H9 (cell line): ENCODE measurements around the gene VEGFA. TPM values are rescaled to one million over a fixed set of nuclear protein-coding genes. Genes with fewer than 3 reads are reported as not detected.
A peak's percentile ranks its signal among the peaks of the same experiment; 100 is the strongest.

Experiments used
- DNase-seq: peaks from one replicate; pipeline ENCODE4 v3.0.0-alpha.2; 2017
- H2AFZ ChIP-seq: one replicate; pipeline ENCODE4 v1.6.1; 2013; ENCODE audit warnings: mild to moderate bottlenecking, low read length, control low read depth, moderate library complexity
- H2AK5ac ChIP-seq: 2 replicates; pipeline ENCODE4 v1.6.1; 2013; ENCODE audit warnings: low read length, control low read depth, mixed read lengths; ENCODE audit not compliant: insufficient read length
- H2BK120ac ChIP-seq: one replicate; pipeline ENCODE4 v1.6.1; 2013; ENCODE audit warnings: low read depth, mild to moderate bottlenecking, low read length, control low read depth, inconsistent platforms; ENCODE audit not compliant: poor library complexity, severe bottlenecking
- H2BK12ac ChIP-seq: 2 replicates; pipeline ENCODE4 v1.6.1; 2013; ENCODE audit warnings: low read length, control low read depth, mixed read lengths, low read depth; ENCODE audit not compliant: insufficient read length
- H2BK15ac ChIP-seq: 2 replicates; pipeline ENCODE4 v1.6.1; 2013; ENCODE audit warnings: low read depth, low read length, control low read depth
- H2BK20ac ChIP-seq: one replicate; pipeline ENCODE4 v1.6.1; 2013; ENCODE audit warnings: low read depth, mild to moderate bottlenecking, low read length, control low read depth, inconsistent platforms; ENCODE audit not compliant: poor library complexity, severe bottlenecking
- H2BK5ac ChIP-seq: 2 replicates; pipeline ENCODE4 v1.6.1; 2013; ENCODE audit warnings: low read length, control low read depth, mixed read lengths; ENCODE audit not compliant: insufficient read length
- H3K14ac ChIP-seq: 2 replicates; pipeline ENCODE4 v1.6.1; 2013; ENCODE audit warnings: low read length, control low read depth; ENCODE audit not compliant: insufficient read depth
- H3K18ac ChIP-seq: 2 replicates; pipeline ENCODE4 v1.6.1; 2013; ENCODE audit warnings: low read depth, mild to moderate bottlenecking, mixed read lengths, low read length, control low read depth; ENCODE audit not compliant: insufficient read length
- H3K23ac ChIP-seq: 2 replicates; pipeline ENCODE4 v1.6.1; 2013; ENCODE audit warnings: low read length, control low read depth, mixed read lengths, low read depth; ENCODE audit not compliant: insufficient read length
- H3K23me2 ChIP-seq: 2 replicates; pipeline ENCODE4 v1.6.1; 2013; ENCODE audit warnings: low read depth, mild to moderate bottlenecking, mixed read lengths, low read length, control low read depth; ENCODE audit not compliant: insufficient read length, poor library complexity, severe bottlenecking
- H3K27ac ChIP-seq: 2 replicates; pipeline ENCODE4 v1.5.1; 2013; ENCODE audit warnings: low read length, control low read depth, mixed read lengths, low read depth; ENCODE audit not compliant: insufficient read length
- H3K27me3 ChIP-seq: 2 replicates; pipeline ENCODE4 v1.6.1; 2013; ENCODE audit warnings: low read length, control low read depth, inconsistent platforms; ENCODE audit not compliant: insufficient read depth
- H3K4ac ChIP-seq: 2 replicates; pipeline ENCODE4 v1.6.1; 2013; ENCODE audit warnings: low read depth, mild to moderate bottlenecking, control low read depth, inconsistent platforms, low read length, moderate library complexity
- H3K4me1 ChIP-seq: 2 replicates; pipeline ENCODE4 v1.6.1; 2013; ENCODE audit warnings: low read length, control low read depth, inconsistent platforms; ENCODE audit not compliant: insufficient read depth
- H3K4me2 ChIP-seq: 2 replicates; pipeline ENCODE4 v1.6.1; 2013; ENCODE audit warnings: low read length, control low read depth, mixed read lengths; ENCODE audit not compliant: insufficient read length, insufficient read depth
- H3K56ac ChIP-seq: 2 replicates; pipeline ENCODE4 v1.6.1; 2013; ENCODE audit warnings: low read depth, mild to moderate bottlenecking, mixed read lengths, low read length, control low read depth; ENCODE audit not compliant: insufficient read length
- H3K79me1 ChIP-seq: 2 replicates; pipeline ENCODE4 v1.6.1; 2013; ENCODE audit warnings: low read depth, mild to moderate bottlenecking, moderate library complexity, low read length, control low read depth, inconsistent platforms; ENCODE audit not compliant: insufficient read depth, poor library complexity, severe bottlenecking
- H3K79me2 ChIP-seq: 2 replicates; pipeline ENCODE4 v1.6.1; 2013; ENCODE audit warnings: low read length, control low read depth, inconsistent platforms; ENCODE audit not compliant: insufficient read depth
- H3K9ac ChIP-seq: 2 replicates; pipeline ENCODE4 v1.6.1; 2013; ENCODE audit warnings: low read length, control low read depth, mixed read lengths; ENCODE audit not compliant: insufficient read length; ENCODE audit errors: extremely low read depth
- H3K9me3 ChIP-seq: one replicate; pipeline ENCODE4 v1.6.1; 2013; ENCODE audit warnings: low read depth, low read length, inconsistent platforms; ENCODE audit not compliant: control insufficient read depth
- H3T11ph ChIP-seq: one replicate; pipeline ENCODE4 v1.6.1; 2013; ENCODE audit warnings: mild to moderate bottlenecking, low read length, control low read depth, inconsistent platforms
- H4K20me1 ChIP-seq: one replicate; pipeline ENCODE4 v1.6.1; 2013; ENCODE audit not compliant: control insufficient read depth, insufficient read length, insufficient read depth
- H4K5ac ChIP-seq: 2 replicates; pipeline ENCODE4 v1.6.1; 2013; ENCODE audit warnings: low read depth, mild to moderate bottlenecking, mixed read lengths, low read length, control low read depth; ENCODE audit not compliant: insufficient read length
- H4K8ac ChIP-seq: replicated peaks from 2 replicates; pipeline ENCODE4 v1.6.1; 2013; ENCODE audit warnings: low read length, control low read depth, mixed read lengths, low read depth; ENCODE audit not compliant: insufficient read length
- H4K91ac ChIP-seq: 2 replicates; pipeline ENCODE4 v1.6.1; 2013; ENCODE audit warnings: low read depth, mild to moderate bottlenecking, moderate library complexity, mixed read lengths, low read length, control low read depth; ENCODE audit not compliant: insufficient read length
- H3K27ac Mint-ChIP-seq, 3 experiments: 2 replicates in 2 of 3; 3 replicates in 1 of 3; pipeline ENCODE4 v1.8.0; 2020 to 2021; ENCODE audit warnings: mixed read lengths in 3 of 3, mild to moderate bottlenecking in 1 of 3, moderate library complexity in 1 of 3
- H3K27me3 Mint-ChIP-seq: 2 replicates; pipeline ENCODE4 v1.8.0; 2021; ENCODE audit warnings: low read depth, mild to moderate bottlenecking, moderate library complexity, mixed read lengths
- H3K36me3 Mint-ChIP-seq, 3 experiments: 2 replicates in 2 of 3; 3 replicates in 1 of 3; pipeline ENCODE4 v1.8.0; 2020 to 2021; ENCODE audit warnings: low read depth in 3 of 3, mixed read lengths in 3 of 3; ENCODE audit not compliant: insufficient read depth in 1 of 3
- H3K4me1 Mint-ChIP-seq, 2 experiments: 2 replicates each; pipeline ENCODE4 v1.8.0; 2020; ENCODE audit warnings: mixed read lengths in 2 of 2
- H3K4me3 Mint-ChIP-seq, 2 experiments: 2 replicates in 1 of 2; 3 replicates in 1 of 2; pipeline ENCODE4 v1.8.0; 2020 to 2021; ENCODE audit warnings: mild to moderate bottlenecking in 2 of 2, mixed read lengths in 2 of 2, moderate library complexity in 1 of 2
- H3K9me3 Mint-ChIP-seq, 2 experiments: 2 replicates in 1 of 2; 3 replicates in 1 of 2; pipeline ENCODE4 v1.8.0; 2020; ENCODE audit warnings: mild to moderate bottlenecking in 2 of 2, mixed read lengths in 2 of 2, moderate library complexity in 1 of 2
- WGBS: extraction: QIAGEN DNeasy Blood & Tissue Kit; methylation state at CpG from one replicate; pipeline ENCODE4 v1.1.7; 2013; ENCODE audit warnings: missing lambda C conversion rate, low lambda C conversion rate, mixed read lengths; ENCODE audit not compliant: insufficient read length; ENCODE audit errors: extremely low coverage; 5-methylcytosine and 5-hydroxymethylcytosine counted together
- total RNA-seq: library from RNA; stranded (reverse); gene quantifications from 2 replicates; pipeline ENCODE4 v1.2.1, GENCODE V29; 2021
- TF ChIP-seq, protein P1 (sequence below): fragments of 200-600 bp; sonication (generic); conservative IDR thresholded peaks from 3 replicates; pipeline ENCODE4 v1.8.0; 2021; ENCODE audit warnings: antibody characterized with exemption, mild to moderate bottlenecking

Gene VEGFA
- total RNA-seq, 1 experiment from 2014 or later: 47.9 TPM

DNA sequence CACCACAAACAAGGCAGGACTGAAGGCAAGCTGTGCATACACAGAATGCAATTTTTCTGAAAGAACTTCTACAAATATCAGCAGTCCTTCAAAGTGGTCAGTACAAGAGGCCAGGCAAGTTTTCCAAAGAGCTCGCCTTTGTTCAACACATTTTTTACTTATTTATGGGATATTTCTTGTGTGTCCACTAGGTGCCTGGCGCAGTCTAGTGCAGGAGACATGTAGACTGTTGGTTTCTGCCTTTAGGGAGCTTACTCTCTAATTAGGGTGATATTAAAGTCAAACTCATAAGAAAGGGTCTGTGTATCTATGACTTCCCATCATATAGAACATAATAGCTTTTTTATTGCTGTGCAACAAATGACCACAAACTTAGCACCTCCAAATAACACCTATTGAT lies 21.2 kb upstream of the VEGFA start:
- H3K36me3 Mint-ChIP-seq: no peaks in the 10 kb centered on the region

More for the DNA sequence above, 21.2 kb upstream of the VEGFA start:
- H3K9me3 Mint-ChIP-seq: no peaks in the 10 kb centered on the region; a peak in 1 of 5 replicates
- Histone ChIP-seq H3K79me1 (no peaks in the 10 kb centered on the region), H3K4me1 (no peaks in the 10 kb centered on the region), H2BK120ac (no peak overlapping the region), H4K8ac (no peak overlapping the region), H4K91ac (no peak overlapping the region), H3K27ac (no peak overlapping the region), H3K27me3 (no peaks in the 10 kb centered on the region), H4K5ac (no peak overlapping the region), H3K56ac (no peak overlapping the region), H2BK5ac (no peak overlapping the region), H3K18ac (no peak overlapping the region), H3K23me2 (no peaks in the 10 kb centered on the region), H4K20me1 (no peaks in the 10 kb centered on the region), H2AK5ac (no peak overlapping the region), H2BK20ac (no peak overlapping the region), H2BK12ac (no peak overlapping the region), H3K4me2 (no peak overlapping the region), H2AFZ (no peak overlapping the region), H3T11ph (no peak overlapping the region), H3K79me2 (no peaks in the 10 kb centered on the region), H2BK15ac (no peak overlapping the region), H3K9ac (no peak overlapping the region), H3K9me3 (no peaks in the 10 kb centered on the region), H3K4ac (no peak overlapping the region), H3K14ac (no peak overlapping the region), H3K23ac (no peak overlapping the region)
- whole genome bisulfite sequencing: no CpG with 5 or more reads among the region's 2 CpGs
- TF ChIP-seq, protein P1, sequence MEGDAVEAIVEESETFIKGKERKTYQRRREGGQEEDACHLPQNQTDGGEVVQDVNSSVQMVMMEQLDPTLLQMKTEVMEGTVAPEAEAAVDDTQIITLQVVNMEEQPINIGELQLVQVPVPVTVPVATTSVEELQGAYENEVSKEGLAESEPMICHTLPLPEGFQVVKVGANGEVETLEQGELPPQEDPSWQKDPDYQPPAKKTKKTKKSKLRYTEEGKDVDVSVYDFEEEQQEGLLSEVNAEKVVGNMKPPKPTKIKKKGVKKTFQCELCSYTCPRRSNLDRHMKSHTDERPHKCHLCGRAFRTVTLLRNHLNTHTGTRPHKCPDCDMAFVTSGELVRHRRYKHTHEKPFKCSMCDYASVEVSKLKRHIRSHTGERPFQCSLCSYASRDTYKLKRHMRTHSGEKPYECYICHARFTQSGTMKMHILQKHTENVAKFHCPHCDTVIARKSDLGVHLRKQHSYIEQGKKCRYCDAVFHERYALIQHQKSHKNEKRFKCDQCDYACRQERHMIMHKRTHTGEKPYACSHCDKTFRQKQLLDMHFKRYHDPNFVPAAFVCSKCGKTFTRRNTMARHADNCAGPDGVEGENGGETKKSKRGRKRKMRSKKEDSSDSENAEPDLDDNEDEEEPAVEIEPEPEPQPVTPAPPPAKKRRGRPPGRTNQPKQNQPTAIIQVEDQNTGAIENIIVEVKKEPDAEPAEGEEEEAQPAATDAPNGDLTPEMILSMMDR: no peak
- H3K4me3 Mint-ChIP-seq: no peak overlapping the region
- peaks cover 4% of the 10 kb centered on the region for H3K27me3 Mint-ChIP-seq
- H3K27ac Mint-ChIP-seq: no peak overlapping the region
- peak; percentile 10 for DNase-seq
- H3K4me1 Mint-ChIP-seq: peaks cover 13 to 33% of the 10 kb centered on the region in 2 experiments
